GM21381 (cell line): ENCODE measurements around the gene RAMP2.

Experiments
- ATAC-seq: cut with Tn5 transposase; IDR thresholded peaks from one replicate; pipeline ENCODE4 v1.9.1; 2021; ENCODE audit warnings: mild to moderate bottlenecking, moderate library complexity; ENCODE audit not compliant: unreplicated experiment

Gene RAMP2

DNA sequence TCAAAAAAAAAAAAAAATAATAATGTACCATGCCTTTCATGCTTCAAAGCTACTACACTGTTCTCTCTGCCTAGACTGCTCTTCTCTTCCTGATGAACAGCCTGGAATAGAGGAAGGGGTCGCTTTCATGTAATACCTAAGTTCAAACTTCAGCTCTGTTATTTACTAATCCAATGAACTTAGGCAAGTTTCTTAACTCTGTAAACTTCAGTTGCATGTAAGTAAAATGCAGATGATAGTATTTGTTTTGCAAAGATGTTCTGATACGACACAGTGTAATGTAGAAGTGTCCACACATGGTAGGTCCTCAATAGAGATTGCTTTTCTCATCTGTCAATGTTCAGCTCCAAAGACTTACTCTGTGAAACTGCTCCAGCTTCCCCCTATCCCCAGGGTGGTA is 30.9 kb downstream of the RAMP2 start:
- no peak for ATAC-seq

- no peak for ATAC-seq
Measured at GRCh38 chr17:42792545-42792944, 31.5 kb downstream of the RAMP2 start.

DNA sequence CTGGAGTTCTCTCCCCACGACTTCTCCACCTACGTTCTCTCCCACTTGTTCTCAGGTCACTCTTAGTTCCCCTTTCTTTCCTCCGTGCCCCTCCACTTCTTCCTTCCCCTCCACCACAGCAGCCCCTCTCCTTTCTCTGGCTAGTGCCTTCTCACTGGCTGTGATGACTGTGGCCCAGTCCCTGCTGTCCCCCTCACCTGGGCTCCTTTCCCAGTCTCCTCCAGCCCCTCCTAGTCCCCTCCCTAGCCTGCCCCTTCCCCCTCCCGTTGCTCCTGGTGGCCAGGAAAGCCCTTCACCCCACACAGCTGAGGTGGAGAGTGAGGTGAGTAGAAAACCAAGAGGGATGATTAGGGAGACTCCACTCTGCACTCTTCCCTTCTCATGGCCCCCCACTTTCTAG is 34.0 kb downstream of the RAMP2 start:
- ATAC-seq, result no peak

DNA sequence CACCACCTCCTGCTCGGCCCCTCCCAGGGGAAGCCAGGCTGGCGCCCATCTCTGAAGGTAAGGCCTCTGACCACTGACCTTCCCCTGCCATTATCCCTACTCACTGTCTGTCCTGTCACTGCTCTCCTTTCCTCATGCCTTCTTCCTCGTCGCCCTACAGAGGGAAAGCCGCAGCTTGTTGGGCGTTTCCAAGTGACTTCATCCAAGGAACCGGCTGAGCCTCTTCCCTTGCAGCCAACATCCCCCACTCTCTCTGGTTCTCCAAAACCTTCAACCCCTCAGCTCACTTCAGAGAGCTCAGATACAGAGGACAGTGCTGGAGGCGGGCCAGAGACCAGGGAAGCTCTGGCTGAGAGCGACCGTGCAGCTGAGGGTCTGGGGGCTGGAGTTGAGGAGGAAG is 34.4 kb downstream of the RAMP2 start:
- no peak for ATAC-seq

GRCh38 chr17:42796066-42796758 is 35.2 kb downstream of the RAMP2 start:
- ATAC-seq, result no peak

GRCh38 chr17:42797067-42798007 is 36.3 kb downstream of the RAMP2 start:
- ATAC-seq, result no peak

DNA sequence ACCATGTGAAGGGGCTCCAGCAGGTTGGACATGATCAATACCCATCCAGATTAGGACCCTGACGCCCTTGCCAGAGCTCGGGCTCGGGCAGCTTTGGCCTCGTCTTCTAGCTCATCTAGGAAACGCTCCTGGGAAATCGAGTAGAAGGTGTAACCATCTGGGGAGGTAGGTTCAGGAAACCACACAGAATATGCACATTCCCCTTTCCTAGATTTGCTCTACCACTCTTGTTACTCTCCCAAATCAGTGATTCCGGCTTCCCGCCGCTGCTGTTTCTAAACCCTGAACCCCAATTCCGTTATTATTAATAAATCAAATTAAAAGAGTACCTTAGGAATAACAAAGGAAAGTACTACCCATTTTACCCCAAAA is 37.0 kb downstream of the RAMP2 start:
- ATAC-seq, result no peak

GRCh38 chr17:42798383-42799380 is 37.7 kb downstream of the RAMP2 start, which contains the start of the genes CNTD1 and COA3:
CNTD1 (plus strand) TSS chr17:42798861; CDS start chr17:42799068, 207 bp downstream.
COA3 (minus strand) TSS chr17:42798704; CDS start chr17:42798681, 23 bp downstream.
- peak; percentile 88 for ATAC-seq

GRCh38 chr17:42803074-42803883 is 42.3 kb downstream of the RAMP2 start:
- no peak for ATAC-seq

DNA sequence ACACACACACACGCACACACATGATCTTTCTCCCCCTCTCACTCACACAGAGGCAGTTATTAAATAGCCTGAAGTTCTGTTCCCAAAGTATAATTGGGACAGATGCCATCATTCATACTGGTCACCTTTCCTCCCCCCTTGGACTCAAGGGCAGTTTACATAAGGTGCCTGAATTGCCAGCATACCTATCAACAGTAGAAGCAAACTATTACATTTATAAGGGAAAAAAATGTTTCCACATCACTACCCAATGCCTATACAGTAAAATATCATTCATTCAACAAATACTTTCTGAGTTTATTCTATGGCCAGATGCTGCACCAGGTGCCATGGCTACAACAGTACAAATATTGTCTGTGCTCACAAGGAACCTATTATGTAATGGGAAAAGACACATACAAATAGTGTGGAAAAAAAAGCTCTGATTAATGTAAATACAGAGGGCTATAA is 43.9 kb downstream of the RAMP2 start:
- no peak for ATAC-seq

DNA sequence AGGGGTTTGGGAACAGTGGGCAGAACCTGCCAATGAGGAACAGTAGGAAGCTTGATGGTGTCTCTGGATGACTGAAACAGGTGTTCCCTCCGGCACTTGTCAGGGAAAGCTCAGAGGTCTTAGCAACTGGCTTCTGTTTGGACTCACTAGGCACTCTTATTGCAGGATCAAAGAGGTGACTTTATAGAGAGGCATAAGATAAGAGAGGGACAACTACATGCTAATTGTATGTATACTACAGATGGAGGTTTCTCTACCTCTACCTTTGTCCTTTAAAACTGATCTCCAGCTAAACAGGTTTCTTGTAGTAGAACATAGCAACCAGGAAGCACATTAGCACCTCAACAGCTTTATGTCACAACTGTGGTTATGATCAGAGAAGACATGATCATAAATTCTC is 45.2 kb downstream of the RAMP2 start:
- ATAC-seq, result no peak

- ATAC-seq, result no peak
Measured at GRCh38 chr17:42809250-42809649, 48.2 kb downstream of the RAMP2 start.
